Heart left ventricle (tissue), 16 donors: ENCODE data around the gene LSS. TPM values are rescaled to one million over a fixed set of nuclear protein-coding genes. Genes with fewer than 3 reads are reported as not detected.
"Not testable (repeated sequence)": the region's sequence is repeated elsewhere in the genome, so short reads cannot be mapped to it uniquely, and the experiment has no call there.

Experiments used
- ATAC-seq, 4 donors: fragments of 200-7000 bp; cut with Tn5 transposase; one replicate each; pipeline ENCODE4 v1.9.1; 2020 to 2022; ENCODE audit warnings: moderate library complexity in 4 of 4, mild to moderate bottlenecking in 3 of 4, moderate number of reproducible peaks in 1 of 4
- DNase-seq, 5 donors: peaks; one replicate each; pipeline ENCODE4 v3.0.0-alpha.2; 2020
- H3K27ac ChIP-seq, 12 donors: fragments of 200-600 bp; sonication (generic) in 4 of 12; one replicate each; pipeline versions ENCODE4 v1.5.0 to v1.8.0; 2016 to 2022; ENCODE audit warnings: mild to moderate bottlenecking in 2 of 12
- H3K27me3 ChIP-seq, 9 donors: fragments of 200-600 bp; sonication (generic) in 2 of 9; one replicate each; pipeline versions ENCODE4 v1.5.1 to v1.8.0; 2016 to 2022; ENCODE audit warnings: mild to moderate bottlenecking in 3 of 9
- H3K36me3 ChIP-seq, 9 donors: fragments of 200-600 bp; sonication (generic) in 2 of 9; one replicate each; pipeline versions ENCODE4 v1.5.0 to v1.8.0; 2018 to 2022; ENCODE audit warnings: mild to moderate bottlenecking in 2 of 9
- H3K4me1 ChIP-seq, 12 donors: fragments of 200-600 bp; sonication (generic) in 4 of 12; one replicate each; pipeline versions ENCODE4 v1.5.0 to v1.8.0; 2016 to 2022; ENCODE audit warnings: mild to moderate bottlenecking in 3 of 12
- H3K4me3 ChIP-seq, 12 donors: fragments of 200-600 bp; sonication (generic) in 4 of 12; one replicate each; pipeline versions ENCODE4 v1.5.0 to v1.8.0; 2017 to 2022; ENCODE audit warnings: mild to moderate bottlenecking in 9 of 12, moderate library complexity in 4 of 12
- H3K9me3 ChIP-seq, 12 donors: fragments of 200-600 bp; sonication (generic) in 4 of 12; one replicate each; pipeline versions ENCODE4 v1.5.0 to v1.8.0; 2016 to 2022; ENCODE audit warnings: mild to moderate bottlenecking in 1 of 12
- POLR2A ChIP-seq, 2 donors: fragments of 450-650 bp; IDR thresholded peaks; one replicate each; pipeline ENCODE4 v1.6.1; 2017; ENCODE audit warnings: antibody characterized with exemption in 2 of 2, mild to moderate bottlenecking in 2 of 2, moderate library complexity in 2 of 2
- WGBS, 4 donors: extraction: QIAGEN DNeasy Blood & Tissue Kit in 2 of 4; methylation state at CpG; one replicate each; pipeline versions ENCODE4 v1.1.5 to v1.1.7; 2013 to 2018; 5-methylcytosine and 5-hydroxymethylcytosine counted together
- intact Hi-C, 10 donors: fragments of 100-400 bp; cut with DNase I; formaldehyde crosslinking; loops; one replicate each; pipeline versions ENCODE4 v1.11.1 to v1.14.2; 2022
- polyA plus RNA-seq, 2 donors: library from polyadenylated mRNA; stranded (reverse); fragments of 200-250 nt; gene quantifications; one replicate each; pipeline ENCODE4 v1.2.3, GENCODE V29; 2013
- total RNA-seq, 9 donors: library from RNA; depleted of rRNA in 2 of 9; stranded (reverse); fragments of >200 nt in 2 of 9; fragmentation: NEBNext Ultra II Directional in 3 of 9; extraction: Animal tissue kit (Norgen Biotek cat#: 25700) in 3 of 9; gene quantifications; one replicate each; pipeline versions ENCODE4 v1.1.0 to v1.2.4, GENCODE V29; 2016 to 2023
- TF ChIP-seq, protein P1 (sequence below), 12 donors: fragments of 200-600 bp; sonication (generic) in 4 of 12; IDR thresholded peaks; one replicate each; pipeline versions ENCODE4 v1.5.0 to v1.8.0; 2018 to 2022; ENCODE audit warnings: antibody characterized with exemption in 12 of 12, mild to moderate bottlenecking in 5 of 12
- donor health status: ischemic (EF 13 %, LVEDD 7.1; RV severe dilation, severe dysfunction).
- donor health status: healthy with polysubstance abuse.
- donor health status: DM: no; HTN: yes; CAD: no.
- donor health status: DM: no; HTN: no; CAD: no.
- donor health status: ischemic (EF 25% LVEDD 6.9; RV normal size, moderate dysfunction).
- donor health status: ischemic (EF 25% LVEDD 5.7; RV mildly dilated, moderate dysfunction).
- donor health status: healthy.
- donor health status: DM: yes; HTN: yes; CAD: no.
- donor health status: ischemic (EF 35%, LVEDD 5.7; RV mildly dilated, moderate dysfunction).
- donor health status: nonischemic (EF 11% LVEDD 7.7; RV severe dilation, severe dysfunction).
- donor health status: DM: yes; HTN: yes; CAD: no.
- donor health status: PGD.
- donor health status: ischemic (EF 29% LVEDD 5.4; RV normal size, mild dysfunction).
- donor health status: nonischemic (EF 23%, LVEDD 6.1; RV moderate dilation, normal function).

The LSS gene
- total and polyA plus RNA-seq, 11 donors, result 25.1 to 65.5 (median 40.7) TPM

GRCh38 chr21:46227811-46228344, 696 bp downstream of the LSS start:
- Histone ChIP-seq H3K36me3 (peaks cover 0 to 16% (median 4%) of the 10 kb centered on the region in 9 donors), H3K4me1 (peaks cover 0 to 49% (median 23%) of the 10 kb centered on the region in 12 donors), H3K9me3 (no peaks in the 10 kb centered on the region), H3K4me3 (peak overlapping the region; percentile 63 to 99 (median 95)), H3K27ac (peak overlapping the region; percentile 62 to 91 (median 84)), H3K27me3 (no peaks in the 10 kb centered on the region)
- TF ChIP-seq, protein P1, sequence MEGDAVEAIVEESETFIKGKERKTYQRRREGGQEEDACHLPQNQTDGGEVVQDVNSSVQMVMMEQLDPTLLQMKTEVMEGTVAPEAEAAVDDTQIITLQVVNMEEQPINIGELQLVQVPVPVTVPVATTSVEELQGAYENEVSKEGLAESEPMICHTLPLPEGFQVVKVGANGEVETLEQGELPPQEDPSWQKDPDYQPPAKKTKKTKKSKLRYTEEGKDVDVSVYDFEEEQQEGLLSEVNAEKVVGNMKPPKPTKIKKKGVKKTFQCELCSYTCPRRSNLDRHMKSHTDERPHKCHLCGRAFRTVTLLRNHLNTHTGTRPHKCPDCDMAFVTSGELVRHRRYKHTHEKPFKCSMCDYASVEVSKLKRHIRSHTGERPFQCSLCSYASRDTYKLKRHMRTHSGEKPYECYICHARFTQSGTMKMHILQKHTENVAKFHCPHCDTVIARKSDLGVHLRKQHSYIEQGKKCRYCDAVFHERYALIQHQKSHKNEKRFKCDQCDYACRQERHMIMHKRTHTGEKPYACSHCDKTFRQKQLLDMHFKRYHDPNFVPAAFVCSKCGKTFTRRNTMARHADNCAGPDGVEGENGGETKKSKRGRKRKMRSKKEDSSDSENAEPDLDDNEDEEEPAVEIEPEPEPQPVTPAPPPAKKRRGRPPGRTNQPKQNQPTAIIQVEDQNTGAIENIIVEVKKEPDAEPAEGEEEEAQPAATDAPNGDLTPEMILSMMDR (IDR thresholded peaks at IDR 0.05), result no peak
- no peak for TF ChIP-seq POLR2A (IDR thresholded peaks at IDR 0.05)
- ATAC-seq (no peak), DNase-seq (peak in 1 of 5 donors; percentile 43)
- intact Hi-C loops, result loop anchor here in 8 of 10 donors (2.0 to 10.0 kb wide), 8 partner anchors 39 to 256 kb away; partner anchors contain the start of genes C21orf58 (in 1 of the 8), FTCD (in 1 of the 8) and PCNT (in 1 of the 8)
- 1 to 4% (median 4%) methylated on average over 20 of the region's 20 CpGs for WGBS, 4 donors

- no peaks in the 10 kb centered on the region for H3K9me3 ChIP-seq
- H3K4me3 ChIP-seq, result peak overlapping the region in 10 of 12 donors; percentile 63 to 99 (median 95)
- peaks cover 0 to 58% (median 27%) of the 10 kb centered on the region in 12 donors for H3K4me1 ChIP-seq
- ATAC-seq, result no peak
- WGBS, 4 donors, result 40 to 57% (median 54%) methylated on average over 4 of the region's 4 CpGs
- TF ChIP-seq POLR2A (IDR thresholded peaks at IDR 0.05), result no peak
- TF ChIP-seq, protein P1 (IDR thresholded peaks at IDR 0.05), result no peak
- peaks cover 0 to 12% (median 6%) of the 10 kb centered on the region in 9 donors for H3K36me3 ChIP-seq
- intact Hi-C loops, result loop anchor here in 8 of 10 donors (5.0 to 10.0 kb wide), 7 partner anchors 40 to 255 kb away; partner anchors contain the start of genes C21orf58 (in 1 of the 8), FTCD (in 1 of the 8) and PCNT (in 1 of the 8)
- no peak for DNase-seq
- H3K27ac ChIP-seq, result peak overlapping the region in 9 of 12 donors; percentile 12 to 91 (median 85)
- no peaks in the 10 kb centered on the region for H3K27me3 ChIP-seq
Measured at GRCh38 chr21:46226920-46227599, 1.5 kb downstream of the LSS start.

DNA sequence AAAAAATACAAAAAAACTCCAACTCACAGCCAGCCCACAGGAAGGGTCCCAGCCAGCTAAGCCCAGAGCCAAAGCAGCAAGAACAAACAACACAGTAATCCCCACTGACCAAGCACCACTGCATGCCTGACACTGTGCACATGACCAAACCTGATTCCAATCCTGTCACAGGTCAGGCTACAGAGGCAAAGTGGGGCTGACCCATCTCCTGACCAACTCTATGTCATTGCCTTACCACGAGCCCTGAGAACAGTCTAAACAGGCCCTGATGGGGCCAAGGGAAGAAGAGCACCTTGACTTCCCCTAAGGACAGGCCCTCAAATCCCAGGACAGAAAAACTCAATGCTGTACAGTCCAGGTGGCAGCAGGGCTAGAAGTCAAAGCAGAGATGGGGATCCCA, 2.4 kb downstream of the LSS start:
- peaks cover 0 to 19% (median 12%) of the 10 kb centered on the region in 9 donors for H3K36me3 ChIP-seq
- H3K27me3 ChIP-seq, result no peaks in the 10 kb centered on the region
- H3K4me1 ChIP-seq, result peaks cover 0 to 63% (median 29%) of the 10 kb centered on the region in 12 donors
- DNase-seq (no peak), ATAC-seq (no peak)
- no peak overlapping the region for H3K4me3 ChIP-seq
- no peaks in the 10 kb centered on the region for H3K9me3 ChIP-seq
- peak overlapping the region in 5 of 12 donors; percentile 11 to 88 (median 84) for H3K27ac ChIP-seq
- intact Hi-C loops, result loop anchor here in 8 of 10 donors (5.0 to 10.0 kb wide), 7 partner anchors 39 to 254 kb away; partner anchors contain the start of genes C21orf58 (in 1 of the 8), FTCD (in 1 of the 8) and PCNT (in 1 of the 8)
- TF ChIP-seq, protein P1 (IDR thresholded peaks at IDR 0.05), result no peak
- TF ChIP-seq POLR2A (IDR thresholded peaks at IDR 0.05), result no peak
- WGBS, 4 donors, result 33 to 73% (median 72%) methylated on average over 1 of the region's 1 CpG

GRCh38 chr21:46223661-46224060, 4.9 kb downstream of the LSS start:
- H3K4me3 ChIP-seq, H3K27me3 ChIP-seq, H3K27ac ChIP-seq, DNase-seq, H3K9me3 ChIP-seq, ATAC-seq: not testable (repeated sequence)
- H3K4me1 ChIP-seq, result peaks cover 0 to 67% (median 25%) of the 10 kb centered on the region in 12 donors
- intact Hi-C loops, result loop anchor here in 7 of 10 donors (5.0 to 10.0 kb wide), 5 partner anchors 36 to 249 kb away; partner anchors contain the start of gene FTCD (in 2 of the 7)
- 91 to 95% (median 93%) methylated on average over 18 of the region's 18 CpGs for WGBS, 4 donors
- peaks cover 0 to 36% (median 27%) of the 10 kb centered on the region in 9 donors for H3K36me3 ChIP-seq
